D721Med (cell line): ENCODE results near the gene NT5C2.

Source experiments
- DNase-seq: peaks from one replicate; pipeline ENCODE4 v3.0.0; 2011; ENCODE audit warnings: low spot score; ENCODE audit not compliant: insufficient read length
- FAIRE-seq: peaks from 2 replicates; lab custom pipeline; 2011; peaks lifted over from hg19 to GRCh38; lab: Jason Lieb, UNC
- TF ChIP-seq, protein P1 (sequence below): IDR thresholded peaks from 2 replicates; pipeline ENCODE4 v1.5.1; 2012; ENCODE audit warnings: mild to moderate bottlenecking, control low read depth; ENCODE audit not compliant: insufficient read depth; ENCODE audit errors: missing control alignments

The NT5C2 gene

DNA sequence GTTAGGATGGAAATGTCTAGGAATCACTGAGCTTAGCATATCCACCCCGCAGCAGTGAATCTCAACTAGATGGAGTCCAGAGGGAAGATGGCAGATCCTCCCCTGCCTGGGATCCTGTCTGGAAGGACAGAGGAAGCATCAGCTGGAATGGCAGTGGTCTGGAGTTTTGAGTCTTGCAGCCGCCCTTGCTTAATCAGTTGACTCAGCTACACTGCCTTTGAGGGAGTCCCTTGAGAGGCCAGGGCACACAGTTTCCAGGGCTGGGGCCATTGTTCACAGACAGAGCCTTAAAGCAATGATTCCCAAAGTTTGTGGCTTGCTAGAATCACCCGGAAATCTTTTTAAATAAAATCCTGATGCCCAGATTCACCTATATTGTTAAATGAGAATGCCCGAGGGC, 128.1 kb downstream of the NT5C2 start:
- DNase-seq (no peak), FAIRE-seq (no peak)
- TF ChIP-seq, protein P1, sequence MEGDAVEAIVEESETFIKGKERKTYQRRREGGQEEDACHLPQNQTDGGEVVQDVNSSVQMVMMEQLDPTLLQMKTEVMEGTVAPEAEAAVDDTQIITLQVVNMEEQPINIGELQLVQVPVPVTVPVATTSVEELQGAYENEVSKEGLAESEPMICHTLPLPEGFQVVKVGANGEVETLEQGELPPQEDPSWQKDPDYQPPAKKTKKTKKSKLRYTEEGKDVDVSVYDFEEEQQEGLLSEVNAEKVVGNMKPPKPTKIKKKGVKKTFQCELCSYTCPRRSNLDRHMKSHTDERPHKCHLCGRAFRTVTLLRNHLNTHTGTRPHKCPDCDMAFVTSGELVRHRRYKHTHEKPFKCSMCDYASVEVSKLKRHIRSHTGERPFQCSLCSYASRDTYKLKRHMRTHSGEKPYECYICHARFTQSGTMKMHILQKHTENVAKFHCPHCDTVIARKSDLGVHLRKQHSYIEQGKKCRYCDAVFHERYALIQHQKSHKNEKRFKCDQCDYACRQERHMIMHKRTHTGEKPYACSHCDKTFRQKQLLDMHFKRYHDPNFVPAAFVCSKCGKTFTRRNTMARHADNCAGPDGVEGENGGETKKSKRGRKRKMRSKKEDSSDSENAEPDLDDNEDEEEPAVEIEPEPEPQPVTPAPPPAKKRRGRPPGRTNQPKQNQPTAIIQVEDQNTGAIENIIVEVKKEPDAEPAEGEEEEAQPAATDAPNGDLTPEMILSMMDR: no peak

DNA sequence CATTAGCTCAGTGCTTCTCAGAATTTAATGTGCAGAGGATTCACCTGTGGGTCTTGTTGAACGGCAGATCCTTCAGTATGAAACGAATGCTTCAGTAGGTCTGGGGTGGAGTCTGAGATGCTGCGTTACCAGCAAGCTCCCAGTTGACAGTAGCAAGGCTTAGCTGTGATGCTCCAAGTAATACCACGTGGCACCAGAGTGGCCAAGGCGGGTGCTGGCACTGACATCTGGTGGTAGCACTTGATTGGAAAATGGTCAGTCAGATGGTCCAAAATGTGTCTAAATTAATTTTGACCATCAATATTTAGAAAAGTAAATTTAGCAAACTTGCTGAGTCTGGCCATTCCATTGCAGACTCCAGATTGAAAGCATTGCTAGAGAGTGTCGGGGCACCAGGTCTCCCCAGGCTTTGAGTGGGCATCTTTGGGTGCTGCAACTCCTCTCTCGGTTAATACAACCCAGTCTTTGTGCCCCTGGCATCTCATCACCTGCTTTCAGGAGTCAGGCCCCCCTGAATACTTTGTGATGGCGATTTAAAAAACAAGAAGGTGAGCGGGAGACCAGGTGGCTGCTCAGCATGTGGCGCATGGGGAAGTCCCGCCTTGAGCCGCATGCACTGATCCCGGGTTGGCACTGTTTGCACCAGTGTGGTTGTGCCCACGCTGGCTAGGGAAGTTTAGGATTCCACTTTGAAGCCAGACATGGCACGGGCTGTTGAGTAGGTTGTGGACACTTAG, 130.1 kb downstream of the NT5C2 start:
- no peak for FAIRE-seq
- no peak for DNase-seq
- TF ChIP-seq, protein P1: peak; percentile 1

DNA sequence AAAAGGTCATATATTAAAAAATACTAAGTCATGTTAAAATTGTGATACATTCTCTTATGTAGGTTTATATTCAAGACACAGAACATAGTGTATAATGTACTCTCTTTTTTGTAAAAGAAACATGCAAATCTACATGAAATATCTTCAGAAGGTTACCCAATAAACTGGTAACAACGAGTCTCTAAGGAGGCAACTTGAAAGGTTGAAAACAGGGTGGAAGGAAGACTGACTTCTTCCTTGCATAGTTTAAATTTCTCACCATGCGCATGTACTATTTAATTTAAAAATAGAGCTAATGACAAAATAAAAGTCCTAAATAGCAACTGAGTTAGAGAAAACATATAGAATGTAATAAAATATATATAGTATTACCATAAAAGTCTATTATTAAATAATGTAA, 132.5 kb downstream of the NT5C2 start:
- TF ChIP-seq, protein P1: no peak
- FAIRE-seq (no peak), DNase-seq (no peak)

DNA sequence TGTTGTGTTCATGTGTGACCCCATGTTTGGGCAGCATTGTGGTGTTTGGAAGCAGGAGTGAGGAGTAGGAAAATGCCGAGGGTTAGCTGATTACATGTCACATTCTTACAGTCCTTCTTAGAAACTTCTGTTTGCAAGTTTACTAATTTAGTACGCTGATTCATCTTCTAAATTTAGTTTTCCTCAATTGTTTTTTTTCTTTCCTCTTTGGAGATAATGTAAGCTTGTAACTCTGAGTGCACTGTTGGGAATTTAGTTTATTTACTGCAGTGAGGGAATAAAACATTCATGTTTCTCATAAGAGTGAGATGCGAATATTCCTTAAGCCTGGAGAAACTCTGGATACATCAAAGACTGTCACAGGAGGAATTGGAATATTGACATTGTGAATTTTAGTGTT, 135.0 kb downstream of the NT5C2 start:
- no peak for FAIRE-seq
- TF ChIP-seq, protein P1: no peak
- DNase-seq: no peak

DNA sequence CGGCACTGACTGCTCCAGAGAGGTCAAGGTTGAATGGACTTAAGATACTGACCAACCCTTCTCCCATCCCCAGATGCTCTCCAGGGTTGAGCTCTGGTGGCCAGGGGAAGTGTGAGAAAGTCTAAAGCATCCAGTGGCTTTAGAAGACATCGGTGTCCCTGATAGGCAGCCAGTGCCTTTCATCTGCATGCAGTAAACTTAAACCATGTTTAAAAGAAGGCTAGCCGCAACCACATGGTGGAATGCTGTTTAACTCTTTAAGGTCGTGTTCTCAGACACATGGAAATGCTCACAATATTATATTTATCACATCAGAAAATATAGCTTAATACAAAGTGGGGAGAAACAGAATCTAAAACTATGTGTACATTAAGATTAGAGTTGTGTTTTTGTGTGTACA, 138.0 kb downstream of the NT5C2 start:
- TF ChIP-seq, protein P1: no peak
- no peak for DNase-seq
- no peak for FAIRE-seq

DNA sequence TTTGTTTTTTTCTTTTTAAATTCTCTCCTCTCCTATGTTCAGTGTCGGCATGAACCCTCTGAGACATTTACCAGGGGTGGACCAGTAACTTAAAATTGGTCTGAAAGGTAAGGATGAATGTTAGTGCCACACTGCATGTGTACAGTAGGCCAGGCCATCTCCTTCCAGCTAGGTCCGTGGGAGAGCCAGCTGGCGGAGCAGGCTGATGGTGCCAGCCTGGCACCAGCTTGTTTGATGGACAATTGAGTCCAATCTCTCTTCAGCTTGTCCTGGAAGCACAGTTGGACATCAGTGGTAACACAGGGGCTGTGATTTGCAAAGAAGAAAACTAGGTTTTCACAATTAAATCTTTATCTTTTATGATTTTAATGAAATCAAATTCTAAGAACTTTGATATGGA, 138.5 kb downstream of the NT5C2 start:
- TF ChIP-seq, protein P1: no peak

DNA sequence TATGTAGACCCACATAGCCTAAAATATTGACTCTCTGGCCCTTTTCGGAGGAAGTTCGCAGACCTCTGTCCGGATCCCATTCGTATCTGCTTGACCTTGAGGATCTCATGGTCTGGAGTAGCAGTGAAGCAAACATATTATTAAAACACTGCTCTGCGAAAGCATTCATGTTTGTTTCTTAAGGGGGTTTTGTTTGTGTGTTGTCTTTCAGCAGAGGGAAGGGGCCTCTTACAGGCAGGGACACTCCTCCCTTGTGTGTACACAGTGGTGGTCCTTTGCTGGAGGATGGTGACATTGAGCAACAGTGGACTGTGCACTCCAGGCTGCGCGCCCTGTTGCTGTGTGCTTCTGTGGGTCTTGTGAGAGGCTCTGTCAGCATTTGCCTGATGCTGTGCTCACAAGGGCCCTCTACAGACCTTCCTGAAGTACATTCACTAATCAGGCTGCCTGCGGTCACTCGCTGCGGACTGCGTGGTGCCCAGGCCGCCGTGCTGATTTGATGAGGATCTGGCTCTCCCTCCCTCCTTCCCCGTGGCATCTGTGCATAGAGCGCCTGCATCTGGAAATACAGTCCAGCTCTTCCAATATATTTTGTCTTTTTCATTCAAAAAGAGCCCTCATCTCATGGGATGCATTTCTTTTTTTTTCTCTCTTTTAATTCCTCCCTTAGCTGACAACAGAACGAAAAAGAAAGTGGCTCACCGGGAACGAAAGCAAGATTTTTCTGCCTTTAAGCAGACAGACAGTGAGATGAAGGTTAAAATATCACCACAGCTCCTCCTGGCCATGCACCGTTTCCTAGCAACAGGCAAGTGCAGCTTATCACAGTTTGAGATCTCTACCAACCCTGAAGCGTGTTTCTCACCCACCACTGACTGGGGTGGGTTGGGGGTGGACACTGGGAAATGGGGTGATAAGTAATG, 139.2 kb downstream of the NT5C2 start:
- FAIRE-seq: no peak
- DNase-seq: no peak
- TF ChIP-seq, protein P1: peak; percentile 15

More for the DNA sequence above, 138.5 kb downstream of the NT5C2 start:
- DNase-seq (no peak), FAIRE-seq (no peak)
